NOMO-1 (cell line): ENCODE data around the gene FEM1C.
"Not testable (repeated sequence)": the region's sequence is repeated elsewhere in the genome, so short reads cannot be mapped to it uniquely, and the experiment has no call there.

ENCODE experiments used
- DNase-seq, 2 experiments: peaks; one replicate each; lab custom pipeline; 2025; ENCODE audit not compliant: unreplicated experiment in 2 of 2; lab: John Stamatoyannopoulos, UW

FEM1C gene

DNA sequence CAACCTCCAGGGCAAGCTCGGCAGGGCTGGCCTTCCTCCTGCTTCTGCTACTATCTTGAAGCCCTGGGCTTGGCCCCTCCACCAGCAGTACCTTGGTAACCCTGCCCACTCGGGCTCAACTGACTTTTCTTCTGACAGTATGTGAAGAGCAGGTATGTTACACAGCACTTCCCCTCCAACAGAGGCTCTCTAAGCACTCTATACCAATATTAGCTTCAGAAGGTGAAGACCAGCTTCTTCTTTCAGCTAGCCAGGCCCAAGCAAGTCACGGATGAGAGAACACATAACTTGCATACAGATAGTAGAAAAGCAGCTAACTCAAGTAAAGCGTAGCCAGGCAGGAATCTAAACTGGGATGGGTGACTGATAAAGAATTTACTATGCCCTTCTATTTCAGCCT lies 64.3 kb downstream of the FEM1C start:
- DNase-seq = no peak

DNA sequence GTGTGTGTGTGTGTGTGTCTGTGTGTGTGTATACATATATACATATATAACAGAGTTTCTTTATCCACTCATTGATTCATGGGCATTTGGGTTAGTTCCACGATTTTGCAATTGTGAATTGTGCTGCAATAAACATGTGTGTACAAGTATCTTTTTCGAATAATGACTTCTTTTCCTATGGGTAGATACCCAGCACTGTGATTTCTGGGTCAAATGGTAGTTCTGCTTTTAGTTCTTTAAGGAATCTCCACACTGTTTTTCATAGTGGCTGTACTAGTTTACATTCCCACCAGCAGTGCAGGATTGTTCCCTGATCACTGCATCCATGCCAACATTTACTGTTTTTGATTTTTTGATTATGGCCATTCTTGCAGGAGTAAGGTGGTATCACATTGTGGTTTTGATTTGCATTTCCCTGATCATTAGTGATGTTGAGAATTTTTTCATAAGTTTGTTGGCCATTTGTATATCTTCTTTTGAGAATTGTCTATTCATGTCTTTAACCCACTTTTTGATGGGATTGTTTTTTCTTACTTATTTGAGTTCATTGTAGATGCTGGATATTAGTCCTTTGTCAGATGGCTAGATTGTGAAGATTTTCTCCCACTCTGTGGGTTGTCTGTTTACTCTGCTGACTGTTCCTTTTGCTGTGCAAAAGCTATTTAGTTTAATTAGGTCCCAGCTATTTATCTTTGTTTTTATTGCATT lies 65.3 kb downstream of the FEM1C start:
- DNase-seq = not testable (repeated sequence)

DNA sequence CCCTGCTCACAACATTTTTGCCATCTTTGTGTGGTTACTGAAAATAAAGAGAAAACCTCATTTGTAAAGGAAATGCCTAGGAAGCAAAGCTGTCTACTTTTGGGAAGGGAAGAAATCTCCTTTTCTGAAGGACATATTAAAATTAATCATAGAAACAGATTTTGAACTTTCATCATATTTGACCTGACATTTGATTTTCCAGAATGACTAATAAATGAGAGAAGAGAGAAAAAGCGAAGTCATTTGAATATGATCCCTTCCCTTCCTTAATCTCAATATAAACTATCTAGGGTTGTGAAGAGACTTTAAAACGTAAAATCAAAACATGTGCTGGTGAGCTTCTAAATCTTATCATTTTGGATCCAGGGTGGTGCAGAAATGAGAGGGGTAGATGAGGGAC lies 66.3 kb downstream of the FEM1C start:
- no peak for DNase-seq

DNA sequence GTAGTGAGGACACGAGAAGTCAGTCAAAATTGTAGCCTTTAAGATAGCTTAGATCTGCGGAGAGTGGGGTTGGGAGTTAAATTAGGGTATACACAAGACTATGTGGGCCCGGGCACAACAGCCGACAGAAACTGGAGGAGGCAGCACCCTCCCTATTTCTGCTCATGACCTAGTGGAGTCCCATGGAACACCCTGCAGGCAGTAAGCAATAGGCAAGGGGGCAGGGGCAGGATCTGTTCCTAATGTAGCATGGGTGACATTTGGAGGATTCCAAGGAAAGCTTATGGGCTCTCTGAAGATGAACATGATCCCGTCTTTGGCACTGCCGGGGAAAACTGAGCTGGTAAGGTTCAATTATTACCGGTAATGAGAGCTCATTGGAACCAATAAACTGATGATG lies 67.0 kb downstream of the FEM1C start:
- no peak for DNase-seq

DNA sequence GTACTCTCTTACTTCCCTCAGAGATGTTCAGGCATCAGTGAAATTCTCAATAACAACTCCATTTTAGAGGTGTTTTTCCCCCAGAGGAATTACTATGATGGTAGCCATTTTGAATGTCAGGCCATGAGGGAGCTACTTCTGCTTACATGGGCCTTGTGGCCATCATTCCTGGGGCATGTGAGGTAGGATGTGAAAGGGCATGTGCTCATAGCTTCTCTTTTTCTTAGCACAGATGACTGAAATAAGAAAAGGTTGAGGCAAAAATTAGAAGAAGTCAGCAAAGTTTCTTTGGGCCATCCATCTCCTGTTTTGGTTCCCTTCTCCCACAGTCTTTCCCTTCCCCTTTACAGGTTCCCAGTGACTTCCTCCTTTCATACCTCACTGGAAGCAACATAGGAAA lies 68.8 kb downstream of the FEM1C start:
- DNase-seq = no peak

DNA sequence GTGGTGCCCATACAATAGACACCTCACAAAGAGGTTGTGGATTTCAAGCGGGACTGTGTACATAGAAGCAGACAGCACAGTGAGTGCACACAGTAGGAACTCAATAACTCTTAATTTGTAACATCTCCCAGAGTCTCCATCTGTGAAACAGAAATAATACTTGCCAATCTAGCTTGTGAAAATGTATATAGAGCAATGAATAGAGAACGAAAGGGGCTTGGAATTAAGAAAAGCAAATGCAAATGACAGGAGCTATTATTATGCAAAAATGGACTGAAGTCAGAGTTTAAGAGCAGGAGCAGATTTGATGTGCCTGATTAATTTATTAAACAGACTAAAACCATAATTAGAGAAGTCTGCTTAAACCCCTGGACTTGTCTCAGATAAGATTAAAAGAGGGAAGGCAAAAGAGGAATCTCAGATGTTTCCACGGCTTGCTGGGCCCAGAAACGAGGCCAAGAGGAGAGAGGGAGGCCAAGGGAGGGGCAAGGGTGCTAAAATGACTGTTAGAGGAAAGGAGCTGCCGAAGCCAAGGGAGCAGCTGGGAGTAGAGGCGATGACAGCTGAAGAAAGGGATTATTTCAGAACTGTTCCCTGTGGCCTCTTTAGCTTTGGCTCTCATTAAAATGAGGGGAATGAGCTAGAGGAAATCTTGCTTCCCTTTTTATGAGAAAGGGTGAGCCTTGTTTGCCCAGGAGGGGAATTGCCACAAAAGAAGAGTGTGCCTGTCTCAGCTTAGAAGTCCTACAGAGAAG lies 72.1 kb downstream of the FEM1C start:
- DNase-seq = peak; percentile 17 to 36

DNA sequence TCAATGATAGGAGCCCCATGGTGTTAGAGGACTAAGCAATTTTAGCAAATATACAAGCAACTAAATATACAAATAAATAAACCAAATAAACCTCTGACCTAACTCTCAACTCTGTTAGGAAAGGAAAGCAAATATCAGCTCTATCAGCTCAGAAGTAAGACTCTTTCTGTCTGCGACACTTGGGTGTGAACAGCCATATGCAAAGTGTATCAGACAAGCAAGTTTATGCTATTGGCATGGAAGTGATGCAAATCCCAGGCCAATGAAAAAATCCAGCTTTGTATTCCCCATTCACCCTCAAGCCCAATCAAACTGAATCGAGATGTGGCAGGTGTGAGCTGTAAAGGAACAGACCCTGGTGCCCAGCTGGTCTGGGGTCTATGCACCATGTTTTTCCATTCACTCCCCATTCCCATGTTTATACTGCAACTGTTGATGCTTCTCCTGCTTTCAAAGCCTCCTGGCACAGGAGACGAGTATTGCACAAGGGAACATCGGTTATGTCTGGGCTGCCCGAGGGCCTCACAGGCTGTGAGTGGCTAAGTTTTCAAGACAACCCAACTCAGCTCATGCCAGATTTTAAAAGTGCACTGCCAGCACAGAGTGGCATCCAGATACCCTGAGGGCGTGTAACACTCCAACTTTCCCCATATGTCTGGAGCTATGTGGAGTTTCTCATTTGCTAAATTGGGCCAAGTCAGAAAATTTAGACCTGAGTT lies 73.1 kb downstream of the FEM1C start:
- no peak for DNase-seq

DNA sequence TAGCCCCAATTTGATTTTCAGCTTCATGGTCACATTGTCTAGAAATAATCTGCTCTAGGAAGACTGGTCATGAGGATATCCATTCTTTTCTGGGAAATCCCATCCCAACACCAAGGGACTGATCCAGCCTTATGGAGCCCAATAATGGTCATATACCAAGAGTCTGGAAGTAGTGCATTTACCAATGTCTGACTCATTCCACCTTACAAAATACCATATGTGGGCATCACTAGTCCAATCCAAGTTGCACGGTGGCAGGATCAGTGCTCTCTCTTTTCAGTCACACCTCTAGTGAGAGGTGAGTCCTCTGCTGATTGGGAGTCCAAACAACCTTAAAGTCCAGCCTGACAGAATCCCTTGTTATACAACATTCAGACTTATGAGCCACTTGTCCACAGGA lies 73.7 kb downstream of the FEM1C start:
- no peak for DNase-seq
